Esophagus muscularis mucosa (tissue), 4 donors: ENCODE measurements around the gene MAML3.
A peak's percentile ranks its signal among the peaks of the same experiment; 100 is the strongest.

ENCODE experiments used
- CTCF ChIP-seq, 3 experiments: fragments of 200-600 bp in 2 of 3; fragments of 450-650 bp in 1 of 3; sonication (generic) in 2 of 3; IDR thresholded peaks; one replicate each; pipeline ENCODE4 v1.5.1; 2017 to 2019; ENCODE audit warnings: antibody characterized with exemption in 3 of 3, mild to moderate bottlenecking in 2 of 3, moderate library complexity in 1 of 3
- EP300 ChIP-seq: sonication (generic); formaldehyde crosslinking; IDR thresholded peaks from one replicate; pipeline ENCODE4 v1.6.1; 2017; ENCODE audit warnings: antibody characterized with exemption
- POLR2AphosphoS5 ChIP-seq, 2 donors: sonication (generic); formaldehyde crosslinking; IDR thresholded peaks; one replicate each; pipeline ENCODE4 v1.6.1; 2017; ENCODE audit warnings: antibody characterized with exemption in 2 of 2

GRCh38 chr4:140052050-140052449 is 101.9 kb downstream of the MAML3 start:
- TF ChIP-seq POLR2AphosphoS5 (IDR thresholded peaks at IDR 0.05) (no peak), CTCF (IDR thresholded peaks at IDR 0.05) (peak; percentile 41 to 62 (median 53)), EP300 (no peak)
